GM21381 (cell line): ENCODE results near the gene HRG.
"Not testable (repeated sequence)": the region's sequence is repeated elsewhere in the genome, so short reads cannot be mapped to it uniquely, and the experiment has no call there.

Experiments
- ATAC-seq: cut with Tn5 transposase; IDR thresholded peaks from one replicate; pipeline ENCODE4 v1.9.1; 2021; ENCODE audit warnings: mild to moderate bottlenecking, moderate library complexity; ENCODE audit not compliant: unreplicated experiment

The HRG gene

GRCh38 chr3:186665625-186666188 lies at the start of gene HRG:
HRG (plus strand) TSS chr3:186666014; CDS start chr3:186666032, 18 bp downstream.
- ATAC-seq = no peak

- ATAC-seq = no peak
These were observed 49.6 kb upstream of the HRG start for GRCh38 chr3:186616299-186616617.

GRCh38 chr3:186617036-186617946 lies 48.5 kb upstream of the HRG start:
- peak; percentile 97 for ATAC-seq

- no peak for ATAC-seq
These were observed 47.4 kb upstream of the HRG start for GRCh38 chr3:186618318-186618938.

GRCh38 chr3:186619787-186620212 lies 46.0 kb upstream of the HRG start:
- no peak for ATAC-seq

GRCh38 chr3:186620213-186621092 lies 45.4 kb upstream of the HRG start:
- ATAC-seq = no peak

GRCh38 chr3:186621894-186622650 lies 43.7 kb upstream of the HRG start:
- ATAC-seq = no peak

- ATAC-seq = no peak
These were observed 43.0 kb upstream of the HRG start for GRCh38 chr3:186622651-186623310.

- ATAC-seq = no peak
These were observed 41.2 kb upstream of the HRG start for GRCh38 chr3:186624598-186624997.

- no peak for ATAC-seq
These were observed 40.2 kb upstream of the HRG start for GRCh38 chr3:186625600-186626042.

- no peak for ATAC-seq
These were observed 39.5 kb upstream of the HRG start for GRCh38 chr3:186626254-186626847.

- ATAC-seq = no peak
These were observed 37.9 kb upstream of the HRG start for GRCh38 chr3:186627852-186628414.

- no peak for ATAC-seq
These were observed 37.1 kb upstream of the HRG start for GRCh38 chr3:186628756-186629155.

- no peak for ATAC-seq
These were observed 34.7 kb upstream of the HRG start for GRCh38 chr3:186630950-186631641.

- no peak for ATAC-seq
These were observed 32.3 kb upstream of the HRG start for GRCh38 chr3:186633481-186633880.

- not testable (repeated sequence) for ATAC-seq
These were observed 31.6 kb upstream of the HRG start for GRCh38 chr3:186634207-186634606.

GRCh38 chr3:186635532-186635931 lies 30.3 kb upstream of the HRG start:
- no peak for ATAC-seq

- ATAC-seq = no peak
These were observed 29.3 kb upstream of the HRG start for GRCh38 chr3:186636536-186636935.
